Activated CD8-positive, alpha-beta memory T cell treated with anti-CD3 and anti-CD28 coated beads, Interleukin-2, amount 50 U/mL, for 4 hours (primary cell): Measurements from ENCODE around the gene SSRP1.
"Not testable (repeated sequence)": the region's sequence is repeated elsewhere in the genome, so short reads cannot be mapped to it uniquely, and the experiment has no call there.

Source experiments
- DNase-seq: peaks from one replicate; pipeline ENCODE4 v3.0.0-alpha.2; 2020

The SSRP1 gene

GRCh38 chr11:57294225-57295131 is 41.2 kb downstream of the SSRP1 start:
- no peak for DNase-seq

- no peak for DNase-seq
Observed at GRCh38 chr11:57290288-57290687, 45.4 kb downstream of the SSRP1 start.

- no peak for DNase-seq
Observed at GRCh38 chr11:57288771-57289579, 46.7 kb downstream of the SSRP1 start.

- DNase-seq = no peak
Observed at GRCh38 chr11:57287884-57288283, 47.8 kb downstream of the SSRP1 start.

GRCh38 chr11:57283231-57283990 is 52.3 kb downstream of the SSRP1 start:
- no peak for DNase-seq

DNA sequence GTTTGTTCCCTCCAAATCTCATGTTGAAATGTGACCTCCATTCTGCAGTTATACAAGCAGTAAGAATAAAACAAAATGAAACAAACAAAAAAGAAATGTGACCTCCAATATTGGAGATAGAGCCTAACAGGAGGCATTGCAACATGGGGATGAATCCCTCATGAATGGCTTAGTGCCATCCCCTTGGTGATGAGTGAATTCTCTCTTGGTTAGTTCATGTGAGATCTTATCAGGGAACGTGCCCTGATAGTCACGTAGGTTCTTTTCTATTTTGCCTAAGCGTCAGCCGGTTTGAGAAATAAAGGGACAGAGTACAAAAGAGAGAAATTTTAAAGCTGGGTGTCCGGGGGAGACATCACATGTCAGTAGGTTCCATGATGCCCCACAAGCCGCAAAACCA is 54.1 kb downstream of the SSRP1 start:
- DNase-seq = not testable (repeated sequence)

DNA sequence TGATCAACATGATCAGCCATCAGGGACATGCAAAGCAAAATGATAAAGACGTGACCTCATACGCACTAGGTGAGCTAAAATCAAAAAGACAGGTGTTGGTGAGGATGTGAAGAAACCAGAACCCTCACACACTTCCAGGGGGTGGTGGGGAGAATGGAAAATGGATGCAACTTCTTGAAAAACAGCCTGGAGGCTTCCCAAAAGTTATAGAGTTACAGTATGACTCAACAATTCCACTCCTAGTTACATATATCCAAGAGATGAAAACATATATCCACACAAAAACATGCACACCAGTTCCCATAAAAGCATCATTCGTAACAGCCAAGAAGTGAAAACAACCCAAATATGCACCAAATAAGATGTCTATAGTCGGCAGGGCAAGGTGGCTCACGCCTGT is 56.6 kb downstream of the SSRP1 start:
- DNase-seq = no peak

DNA sequence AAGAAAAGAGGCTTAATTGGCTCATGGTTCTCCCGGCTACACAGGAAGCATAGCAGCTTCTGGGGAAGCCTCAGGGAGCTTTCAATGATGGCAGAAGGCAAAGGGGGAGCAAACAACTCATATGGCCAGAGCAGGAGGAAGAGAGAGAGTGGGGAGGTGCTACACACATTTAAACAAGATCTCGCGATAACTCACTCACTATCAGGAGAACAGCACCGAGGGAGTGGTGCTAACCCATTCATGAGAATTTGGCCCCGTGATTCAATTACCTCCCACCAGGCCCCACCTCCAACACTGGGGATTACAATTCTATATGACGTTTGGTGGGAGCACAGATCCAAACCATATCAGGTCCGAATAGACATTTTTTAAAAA is 57.0 kb downstream of the SSRP1 start:
- no peak for DNase-seq

DNA sequence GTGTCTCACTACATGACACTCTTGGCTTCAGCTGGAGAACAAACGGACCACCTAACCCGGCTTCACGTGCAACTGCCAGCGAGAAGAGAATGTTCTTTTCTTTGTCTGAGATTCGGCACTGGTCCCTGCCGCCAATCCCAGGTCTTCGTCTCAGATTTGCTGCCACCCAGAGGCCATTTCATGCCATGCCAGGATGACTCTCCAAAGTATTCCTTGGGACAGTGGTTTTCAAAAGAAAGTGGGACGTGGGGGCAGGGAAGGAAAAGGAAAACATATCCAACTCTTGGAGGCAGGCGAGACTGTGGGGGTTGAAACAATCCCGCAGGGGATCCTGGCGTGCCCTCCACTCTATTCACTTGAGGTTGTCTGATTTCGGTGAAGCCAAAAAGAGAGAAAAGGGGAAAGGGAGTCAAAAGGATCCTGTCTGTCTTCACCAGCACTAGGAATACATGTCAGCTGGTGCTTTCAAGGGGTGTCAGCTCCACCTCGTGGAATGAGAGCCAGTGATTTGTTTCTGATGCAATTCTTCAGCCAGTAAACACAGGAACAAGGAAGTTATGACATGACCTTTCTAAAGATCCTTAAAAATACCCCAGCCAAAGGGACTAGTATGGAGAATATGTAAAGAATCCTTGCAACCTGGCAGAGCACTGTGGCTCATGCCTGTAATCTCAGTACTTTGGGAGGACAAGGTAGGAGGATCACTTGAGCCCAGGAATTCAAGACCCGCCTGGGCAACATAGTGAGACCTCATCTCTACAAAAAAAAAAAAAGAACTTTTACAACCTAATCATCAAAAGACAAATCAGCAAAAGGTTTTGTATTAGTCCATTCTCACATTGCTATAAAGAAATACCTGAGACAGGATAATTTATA is 57.6 kb downstream of the SSRP1 start:
- DNase-seq = peak; percentile 24

DNA sequence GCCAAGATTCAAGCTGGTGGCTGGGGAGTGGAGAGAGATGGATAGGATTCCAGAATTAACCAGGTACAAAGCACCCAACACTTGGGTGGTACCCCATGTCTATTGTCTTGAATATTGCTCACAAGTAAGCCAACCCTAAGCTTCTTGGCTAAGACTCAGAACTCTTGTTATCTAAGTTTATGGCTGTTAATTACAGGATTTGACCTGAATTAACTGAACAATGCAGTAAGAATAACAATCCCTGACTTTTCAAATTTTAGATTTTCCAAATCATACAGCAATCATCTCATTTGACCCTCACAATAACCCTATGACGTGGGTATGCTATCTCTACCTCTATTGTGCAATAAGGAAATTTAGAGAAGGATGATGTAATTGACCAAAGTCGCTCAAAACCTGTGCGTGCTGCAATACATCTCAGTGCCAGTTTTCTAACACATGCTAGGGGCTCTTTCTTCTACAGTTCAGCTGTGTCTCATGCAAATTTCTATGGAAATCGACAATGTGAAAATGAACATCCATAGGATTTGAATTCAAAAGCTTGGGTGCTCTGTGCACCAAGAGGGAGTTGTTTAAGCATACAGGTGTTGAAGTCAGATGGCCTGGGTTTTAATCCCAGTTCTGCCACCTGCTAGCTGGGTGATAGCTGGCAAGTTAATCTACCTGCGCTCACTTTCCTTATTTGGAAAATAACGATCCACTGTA is 58.6 kb downstream of the SSRP1 start:
- no peak for DNase-seq

- no peak for DNase-seq
Observed at GRCh38 chr11:57276169-57276970, 59.3 kb downstream of the SSRP1 start.
